ENCODE measurements around the gene RFC3. TPM values are rescaled to one million over a fixed set of nuclear protein-coding genes. Genes with fewer than 3 reads are reported as not detected.
A peak's percentile ranks its signal among the peaks of the same experiment; 100 is the strongest.
"Not testable (repeated sequence)": the region's sequence is repeated elsewhere in the genome, so short reads cannot be mapped to it uniquely, and the experiment has no call there.

Gene RFC3
- total RNA-seq, 1 experiment from 2014 or later = 59.6 TPM

- no peak overlapping the region for H3K4me3 ChIP-seq
- H3K9me3 ChIP-seq (replicated peaks) = no peaks in the 10 kb centered on the region
- H3K27ac ChIP-seq = no peak overlapping the region
- no peak for DNase-seq (ENCODE audit: low read depth in 1 of 2, low spot score in 2 of 2)
- H3K27me3 ChIP-seq (replicated peaks) = no peaks in the 10 kb centered on the region
- H3K36me3 ChIP-seq = no peaks in the 10 kb centered on the region
- peaks cover 8% of the 10 kb centered on the region for H3K4me1 ChIP-seq (replicated peaks)
These were observed 23.4 kb upstream of the RFC3 start for GRCh38 chr13:33794576-33794975.

- DNase-seq (ENCODE audit: low read depth in 1 of 2, low spot score in 2 of 2) = no peak
- Histone ChIP-seq H3K36me3 (no peaks in the 10 kb centered on the region), H3K4me3 (no peak overlapping the region), H3K27me3 (replicated peaks) (no peaks in the 10 kb centered on the region), H3K4me1 (replicated peaks) (peaks cover 8% of the 10 kb centered on the region), H3K27ac (no peak overlapping the region), H3K9me3 (replicated peaks) (no peaks in the 10 kb centered on the region)
These were observed 21.9 kb upstream of the RFC3 start for GRCh38 chr13:33796095-33796494.

GRCh38 chr13:33797622-33798021, 20.3 kb upstream of the RFC3 start:
- H3K27me3 ChIP-seq (replicated peaks) = no peaks in the 10 kb centered on the region
- H3K27ac ChIP-seq = no peak overlapping the region
- no peak for DNase-seq (ENCODE audit: low read depth in 1 of 2, low spot score in 2 of 2)
- H3K36me3 ChIP-seq = no peaks in the 10 kb centered on the region
- 0 out of 2 replicates have a peak overlapping the region, but pooled peaks have one; percentile 3 for H3K4me3 ChIP-seq
- H3K4me1 ChIP-seq (replicated peaks) = peaks cover 8% of the 10 kb centered on the region
- no peaks in the 10 kb centered on the region for H3K9me3 ChIP-seq (replicated peaks)

GRCh38 chr13:33798023-33798422, 19.9 kb upstream of the RFC3 start:
- Histone ChIP-seq H3K4me1 (replicated peaks) (peaks cover 8% of the 10 kb centered on the region), H3K4me3 (no peak overlapping the region), H3K36me3 (no peaks in the 10 kb centered on the region), H3K27me3 (replicated peaks) (no peaks in the 10 kb centered on the region), H3K9me3 (replicated peaks) (no peaks in the 10 kb centered on the region), H3K27ac (no peak overlapping the region)
- DNase-seq (ENCODE audit: low read depth in 1 of 2, low spot score in 2 of 2) = no peak

- Histone ChIP-seq H3K4me1 (replicated peaks) (peaks cover 8% of the 10 kb centered on the region), H3K27ac (no peak overlapping the region), H3K27me3 (replicated peaks) (no peaks in the 10 kb centered on the region), H3K36me3 (no peaks in the 10 kb centered on the region), H3K9me3 (replicated peaks) (no peaks in the 10 kb centered on the region), H3K4me3 (no peak overlapping the region)
- DNase-seq (ENCODE audit: low read depth in 1 of 2, low spot score in 2 of 2) = no peak
These were observed 17.9 kb upstream of the RFC3 start for GRCh38 chr13:33799950-33800592.

GRCh38 chr13:33800646-33801186, 17.2 kb upstream of the RFC3 start:
- no peak for DNase-seq (ENCODE audit: low read depth in 1 of 2, low spot score in 2 of 2)
- Histone ChIP-seq H3K4me1 (replicated peaks) (peaks cover 8% of the 10 kb centered on the region), H3K27me3 (replicated peaks) (no peaks in the 10 kb centered on the region), H3K9me3 (replicated peaks) (no peaks in the 10 kb centered on the region), H3K36me3 (no peaks in the 10 kb centered on the region), H3K4me3 (no peak overlapping the region), H3K27ac (no peak overlapping the region)

GRCh38 chr13:33806470-33807248, 11.3 kb upstream of the RFC3 start:
- no peaks in the 10 kb centered on the region for H3K4me1 ChIP-seq (replicated peaks)
- H3K36me3 ChIP-seq = no peaks in the 10 kb centered on the region
- no peak overlapping the region for H3K4me3 ChIP-seq
- H3K9me3 ChIP-seq (replicated peaks) = no peaks in the 10 kb centered on the region
- H3K27me3 ChIP-seq (replicated peaks) = peaks cover 3% of the 10 kb centered on the region; the same call in 1 of the 2 replicates
- DNase-seq (ENCODE audit: low read depth in 1 of 2, low spot score in 2 of 2) = no peak
- no peak overlapping the region for H3K27ac ChIP-seq

GRCh38 chr13:33812829-33813228, 5.1 kb upstream of the RFC3 start:
- not testable (repeated sequence) for H3K27me3 ChIP-seq (replicated peaks); H3K4me3 ChIP-seq; DNase-seq (ENCODE audit: low read depth in 1 of 2, low spot score in 2 of 2); H3K27ac ChIP-seq; H3K4me1 ChIP-seq (replicated peaks); H3K36me3 ChIP-seq; H3K9me3 ChIP-seq (replicated peaks)

GRCh38 chr13:33815011-33815550, 2.9 kb upstream of the RFC3 start:
- H3K4me3 ChIP-seq = no peak overlapping the region
- H3K4me1 ChIP-seq (replicated peaks) = no peaks in the 10 kb centered on the region
- peaks cover 11% of the 10 kb centered on the region; the same call in 1 of the 2 replicates for H3K36me3 ChIP-seq
- H3K27ac ChIP-seq = no peak overlapping the region
- H3K9me3 ChIP-seq (replicated peaks) = no peaks in the 10 kb centered on the region
- DNase-seq (ENCODE audit: low read depth in 1 of 2, low spot score in 2 of 2) = no peak
- H3K27me3 ChIP-seq (replicated peaks) = no peaks in the 10 kb centered on the region

GRCh38 chr13:33816912-33817311, 1.0 kb upstream of the RFC3 start:
- Histone ChIP-seq H3K4me3 (no peak overlapping the region), H3K27me3 (replicated peaks) (no peaks in the 10 kb centered on the region), H3K4me1 (replicated peaks) (no peaks in the 10 kb centered on the region), H3K27ac (no peak overlapping the region), H3K36me3 (peaks cover 26% of the 10 kb centered on the region), H3K9me3 (replicated peaks) (no peaks in the 10 kb centered on the region)
- DNase-seq (ENCODE audit: low read depth in 1 of 2, low spot score in 2 of 2) = no peak

- Histone ChIP-seq H3K36me3 (peaks cover 32% of the 10 kb centered on the region), H3K27ac (peak overlapping the region; percentile 83), H3K4me3 (peak overlapping the region; percentile 68), H3K9me3 (replicated peaks) (no peaks in the 10 kb centered on the region), H3K4me1 (replicated peaks) (no peaks in the 10 kb centered on the region), H3K27me3 (replicated peaks) (no peaks in the 10 kb centered on the region)
- no peak for DNase-seq (ENCODE audit: low read depth in 1 of 2, low spot score in 2 of 2)
These were observed 442 bp upstream of the RFC3 start for GRCh38 chr13:33817513-33817900.

GRCh38 chr13:33825083-33825482, 7.1 kb downstream of the RFC3 start:
- Histone ChIP-seq H3K27me3 (replicated peaks) (no peaks in the 10 kb centered on the region), H3K9me3 (replicated peaks) (no peaks in the 10 kb centered on the region), H3K4me1 (replicated peaks) (no peaks in the 10 kb centered on the region), H3K27ac (no peak overlapping the region), H3K36me3 (peaks cover 83% of the 10 kb centered on the region), H3K4me3 (no peak overlapping the region)
- DNase-seq (ENCODE audit: low read depth in 1 of 2, low spot score in 2 of 2) = no peak

- Histone ChIP-seq H3K27ac (no peak overlapping the region), H3K27me3 (replicated peaks) (no peaks in the 10 kb centered on the region), H3K4me1 (replicated peaks) (no peaks in the 10 kb centered on the region), H3K36me3 (peaks cover 85% of the 10 kb centered on the region), H3K4me3 (no peak overlapping the region), H3K9me3 (replicated peaks) (no peaks in the 10 kb centered on the region)
- DNase-seq (ENCODE audit: low read depth in 1 of 2, low spot score in 2 of 2) = no peak
These were observed 9.2 kb downstream of the RFC3 start for GRCh38 chr13:33827139-33827538.
